Urothelium cell line (cell line): ENCODE measurements around the gene LRCH4.
A peak's percentile ranks its signal among the peaks of the same experiment; 100 is the strongest.

Experiments
- DNase-seq: peaks from one replicate; pipeline ENCODE4 v3.0.0; 2011; ENCODE audit warnings: low spot score, mixed read lengths
- FAIRE-seq: peaks from 2 replicates; lab custom pipeline; 2011; peaks lifted over from hg19 to GRCh38; lab: Jason Lieb, UNC

Gene LRCH4

GRCh38 chr7:100583132-100584053 lies 2.5 kb downstream of the LRCH4 start:
- FAIRE-seq: no peak

DNA sequence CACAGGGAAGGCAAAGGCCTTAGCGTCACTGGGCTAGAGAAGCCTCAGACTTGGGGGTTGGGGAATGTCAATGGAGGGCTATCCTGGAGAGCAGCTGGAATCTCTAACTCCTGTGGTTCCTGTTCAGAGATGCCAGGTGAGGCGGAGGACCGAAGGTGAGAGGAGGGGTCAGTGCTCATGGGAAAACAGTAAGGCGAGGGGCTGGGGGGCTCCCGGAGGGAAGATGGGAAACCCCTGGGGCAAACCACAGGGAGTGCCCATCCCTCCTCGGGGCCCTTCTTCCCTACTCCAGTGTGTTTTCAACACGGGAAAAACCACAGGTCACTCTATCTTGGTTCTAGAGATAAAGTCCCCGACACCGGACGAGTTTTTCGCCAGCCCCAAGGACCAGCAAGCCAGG lies 3.3 kb downstream of the LRCH4 start:
- DNase-seq (no peak), FAIRE-seq (no peak)

More at GRCh38 chr7:100583132-100584053, 2.5 kb downstream of the LRCH4 start:
- peak; percentile 58 for DNase-seq

- FAIRE-seq: no peak
- DNase-seq: no peak
Observed at GRCh38 chr7:100582041-100582579, 3.8 kb downstream of the LRCH4 start.

DNA sequence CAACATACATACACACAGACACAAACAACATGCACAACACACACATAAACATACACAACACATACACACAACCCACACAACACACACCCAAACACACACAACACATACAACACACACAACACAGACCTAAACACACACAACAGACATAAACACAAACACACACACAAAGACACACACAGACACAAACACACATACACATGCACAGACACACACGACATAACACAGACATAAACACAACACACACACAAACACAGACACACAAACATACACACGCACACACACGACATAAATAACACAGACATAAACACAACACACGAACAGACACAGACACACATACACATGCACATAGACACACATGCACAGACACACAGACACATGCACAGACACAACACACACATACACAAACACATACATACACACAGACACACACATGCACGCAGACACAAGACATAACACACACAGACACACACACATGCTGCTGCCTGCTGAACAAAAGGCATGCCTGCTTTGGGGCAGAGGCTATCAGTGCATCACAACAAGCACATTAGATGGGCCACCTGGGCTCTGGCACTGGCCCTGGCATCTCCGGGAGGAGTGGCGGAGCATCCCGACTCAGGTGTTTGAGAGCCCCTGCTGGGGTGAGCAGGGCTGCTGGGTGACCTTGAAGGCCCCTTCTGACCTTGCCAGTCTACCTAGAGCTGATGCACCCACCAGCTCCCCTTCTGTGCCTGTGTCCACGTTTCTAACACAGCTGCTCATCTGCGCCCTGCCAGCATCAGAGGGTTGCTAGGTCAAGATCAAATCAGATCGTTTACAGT lies 5.3 kb downstream of the LRCH4 start:
- DNase-seq (no peak), FAIRE-seq (peak; percentile 100)

DNA sequence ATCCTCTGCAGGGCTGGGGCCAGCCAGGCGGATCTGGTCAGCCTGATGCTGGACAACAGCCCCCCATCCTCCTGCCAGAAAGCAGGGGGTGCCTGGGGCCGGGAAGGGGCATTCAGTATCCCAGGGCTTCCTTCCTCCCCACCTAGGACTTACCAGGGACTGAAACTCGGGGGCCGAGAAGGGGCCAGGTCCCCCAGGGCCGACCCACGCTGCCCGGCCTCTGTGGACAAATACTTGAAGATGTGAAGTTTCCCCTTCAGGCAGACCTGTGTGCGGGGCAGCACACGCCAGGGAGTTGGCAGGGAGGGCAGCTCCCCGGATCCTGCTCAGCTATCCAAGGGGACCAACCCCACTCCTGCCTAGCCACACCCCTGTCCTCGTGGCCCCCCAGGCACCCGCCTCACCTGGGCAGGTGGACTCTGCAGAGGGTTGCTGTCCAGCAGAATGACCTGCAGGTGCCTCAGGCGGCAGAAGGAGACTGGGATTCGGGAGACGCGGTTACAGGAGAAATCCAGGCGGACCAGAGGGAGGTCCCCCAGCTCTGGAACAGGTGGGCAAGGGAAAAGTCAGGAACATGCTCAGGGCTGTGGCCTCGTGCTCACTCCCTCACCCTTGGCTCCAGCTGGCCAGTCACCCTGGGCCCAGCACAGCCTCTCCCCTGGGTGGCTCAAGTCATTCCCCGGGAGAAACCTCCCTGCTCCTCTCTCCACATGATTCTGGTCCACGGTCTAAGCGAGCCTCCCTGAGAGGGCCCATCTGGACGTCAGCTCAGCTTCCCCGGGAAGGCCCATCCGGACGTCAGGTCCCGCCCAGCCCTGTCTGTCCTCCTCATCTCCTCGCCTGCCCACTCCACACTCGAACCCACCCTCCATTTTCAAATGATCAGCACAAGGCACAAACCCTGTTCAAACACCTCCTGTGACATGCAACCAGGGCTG lies 7.4 kb downstream of the LRCH4 start:
- FAIRE-seq (no peak), DNase-seq (no peak)

DNA sequence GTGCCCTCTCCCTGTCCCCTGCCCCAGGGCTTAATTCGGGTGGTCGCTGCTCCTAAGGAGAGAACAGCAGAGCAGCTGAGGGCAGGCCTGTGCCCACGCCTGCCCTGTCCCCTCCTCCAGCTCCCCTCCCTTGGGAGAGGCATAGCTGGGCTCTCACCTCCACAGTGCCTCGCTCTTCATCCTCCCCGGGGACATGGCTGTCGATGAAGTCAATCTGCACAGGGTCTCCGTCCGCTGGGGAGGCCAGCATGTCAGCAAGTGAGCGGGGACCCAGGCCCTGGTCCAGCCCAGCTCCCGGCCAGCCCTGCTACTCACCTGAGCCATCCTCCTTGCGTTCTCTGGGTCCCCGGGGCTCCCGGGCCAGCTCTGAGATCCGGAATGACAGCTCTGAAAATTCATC lies 8.4 kb downstream of the LRCH4 start:
- FAIRE-seq: no peak

DNA sequence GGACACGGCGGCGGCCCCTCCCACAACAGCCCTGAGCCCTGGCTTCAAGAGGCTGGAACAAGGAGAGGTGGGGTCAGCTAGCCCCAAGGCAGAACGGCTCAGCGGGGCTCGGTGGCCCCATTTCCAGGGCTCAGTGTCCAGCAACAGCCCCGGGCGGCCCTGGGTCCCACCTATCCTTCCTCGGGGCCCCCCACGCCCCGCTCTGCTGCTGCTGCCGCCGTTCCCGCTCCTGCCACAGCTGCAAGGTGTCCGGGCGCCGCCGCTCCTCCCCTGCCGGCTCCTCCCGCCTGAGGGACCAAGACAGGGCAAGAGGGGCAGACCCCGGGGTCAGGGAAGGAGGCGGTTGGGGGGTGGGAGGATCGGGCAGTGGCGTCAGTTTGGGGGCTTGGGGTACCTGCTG lies 8.8 kb downstream of the LRCH4 start:
- no peak for FAIRE-seq
- no peak for DNase-seq

More for the DNA sequence above, 8.4 kb downstream of the LRCH4 start:
- DNase-seq: no peak

DNA sequence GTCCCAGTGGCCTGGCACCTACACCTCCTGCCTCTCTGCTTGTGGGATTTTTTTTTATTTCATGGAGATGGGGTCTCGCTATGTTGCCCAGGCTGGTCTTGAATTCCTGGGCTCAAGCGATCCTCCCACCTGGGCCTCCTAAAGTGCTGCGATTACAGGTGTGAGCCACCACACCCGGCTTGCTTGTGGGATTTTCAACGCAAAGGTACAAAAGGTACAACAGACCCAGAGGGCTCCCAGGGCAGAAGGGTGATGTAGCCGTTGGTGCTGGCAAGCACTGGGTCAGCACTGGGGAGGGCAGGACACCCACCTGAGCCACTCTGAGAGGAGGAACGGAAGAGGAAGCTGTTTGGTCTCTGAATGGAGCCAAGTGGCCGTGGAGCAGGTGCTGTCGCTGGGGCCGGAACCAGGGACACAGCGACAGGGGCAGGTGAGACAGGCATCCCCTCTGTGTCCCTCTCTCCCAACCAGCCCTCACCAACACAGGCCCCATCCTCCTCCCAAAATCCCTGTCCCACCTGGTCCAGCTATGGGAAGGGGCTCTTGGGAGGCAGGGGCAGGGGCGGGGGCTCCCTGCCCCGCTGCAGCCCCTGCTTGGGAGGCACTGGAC lies 9.4 kb downstream of the LRCH4 start:
- DNase-seq (no peak), FAIRE-seq (no peak)

DNA sequence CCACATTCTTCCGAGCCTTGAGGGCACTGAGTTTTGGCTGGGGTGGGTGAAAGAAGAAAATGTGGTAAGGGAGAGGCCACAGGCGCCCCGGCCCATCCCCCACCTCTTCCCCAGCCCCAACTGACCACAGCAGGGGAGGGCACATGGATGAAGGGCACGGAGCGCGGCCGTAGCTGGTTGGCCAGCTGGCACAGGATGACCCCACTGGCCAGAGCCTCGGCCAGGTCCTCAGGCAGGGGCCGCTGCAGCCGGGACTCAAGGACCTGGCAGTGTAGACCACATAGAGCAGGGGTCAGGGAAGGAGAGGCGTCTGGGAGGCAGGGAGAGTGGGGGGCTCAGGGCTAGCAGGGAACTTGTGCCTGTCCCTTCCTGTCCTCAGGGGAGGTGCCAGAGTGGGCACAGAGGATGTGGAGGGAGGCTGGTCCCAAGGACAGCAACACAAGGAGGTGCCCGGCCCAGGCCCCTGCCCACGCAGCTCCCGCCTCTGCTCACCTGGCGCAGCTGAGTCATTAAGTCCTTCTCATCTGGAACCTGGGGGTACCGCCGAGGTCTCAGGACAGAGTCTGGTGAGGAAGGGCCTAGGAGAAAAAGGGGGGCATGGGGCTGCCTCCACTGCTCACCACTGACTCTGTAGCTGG lies 10.1 kb downstream of the LRCH4 start:
- FAIRE-seq (no peak), DNase-seq (no peak)

- FAIRE-seq: peak; percentile 94
- DNase-seq: no peak
Observed at GRCh38 chr7:100575206-100575631, 10.7 kb downstream of the LRCH4 start.

- DNase-seq (no peak), FAIRE-seq (no peak)
Observed at GRCh38 chr7:100574362-100575205, 11.3 kb downstream of the LRCH4 start.

DNA sequence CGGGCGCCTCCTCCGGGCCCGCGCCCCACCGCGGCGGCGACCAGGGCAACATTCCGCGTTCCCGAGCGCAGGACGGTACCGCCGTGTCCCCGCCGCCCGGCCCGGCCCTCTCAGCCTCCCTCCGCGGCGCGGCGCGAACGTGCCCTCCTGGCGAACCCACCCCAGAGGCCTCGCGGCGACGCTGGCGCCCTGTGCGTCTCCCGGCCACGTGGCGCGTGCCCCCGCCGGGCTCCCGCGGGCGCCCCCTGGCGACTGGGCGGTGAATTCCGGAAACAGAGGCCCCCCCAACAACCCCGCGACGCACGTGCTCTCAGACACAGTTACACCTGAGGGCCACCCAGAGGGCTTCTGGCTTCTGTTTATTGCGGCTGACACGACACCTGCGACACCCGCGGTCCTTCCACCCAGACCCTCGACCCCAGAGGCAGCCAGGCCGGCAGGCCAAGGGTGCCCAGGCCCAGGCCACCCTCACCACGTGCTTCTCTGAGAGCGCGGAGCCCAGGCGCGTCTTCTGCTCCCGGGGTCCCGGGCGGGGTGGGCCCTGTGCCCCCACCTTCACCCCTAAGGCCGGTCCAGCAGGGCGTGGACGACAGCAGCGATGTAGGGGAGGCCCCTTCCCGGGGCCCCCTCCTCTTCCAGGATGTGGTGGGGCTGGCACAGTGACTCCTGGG lies 12.1 kb downstream of the LRCH4 start, which contains the start of gene SAP25:
TSS of gene SAP25 (minus strand) at position 210 of the 671 bp plus-strand sequence. CDS start at position 52, 158 bp downstream.
- DNase-seq: peak; percentile 55

DNA sequence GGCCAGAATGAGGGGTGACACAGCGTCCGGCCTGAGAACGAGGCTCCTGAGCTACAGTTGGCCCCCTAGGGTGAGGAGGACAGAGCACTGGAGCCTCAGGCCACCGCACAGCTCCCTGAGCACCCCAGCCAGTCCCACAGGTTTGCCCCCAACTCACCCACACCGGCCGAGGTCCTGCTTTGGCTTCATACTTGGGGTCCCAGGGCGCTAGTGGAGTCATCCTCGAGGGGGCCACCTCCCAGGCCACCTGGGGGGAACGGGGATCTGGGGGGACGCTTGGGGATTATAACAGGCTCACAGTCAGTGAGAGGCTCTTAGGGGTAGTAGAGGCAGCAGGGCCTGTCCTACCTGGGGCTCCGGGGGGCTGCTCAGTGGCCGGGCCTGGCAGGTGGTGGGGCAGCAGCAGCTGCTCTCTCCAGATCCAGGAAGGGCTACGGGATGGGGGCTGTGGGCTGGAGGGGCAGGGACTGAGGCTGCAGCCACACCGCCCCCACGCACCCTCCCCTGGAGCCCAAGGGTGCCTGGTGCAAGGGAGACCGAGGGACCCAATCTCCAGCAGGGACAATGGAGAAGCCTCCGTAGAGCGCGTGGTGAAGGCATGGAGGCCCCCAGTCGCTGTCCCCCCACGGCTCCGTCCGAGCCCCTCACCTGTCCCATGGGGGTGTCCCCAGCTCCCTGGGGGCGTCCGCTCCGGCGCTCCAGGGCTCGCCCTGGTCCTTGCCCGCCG lies 12.8 kb downstream of the LRCH4 start:
- DNase-seq (no peak), FAIRE-seq (no peak)

More for the DNA sequence above, 12.1 kb downstream of the LRCH4 start, which contains the start of gene SAP25:
- no peak for FAIRE-seq

DNA sequence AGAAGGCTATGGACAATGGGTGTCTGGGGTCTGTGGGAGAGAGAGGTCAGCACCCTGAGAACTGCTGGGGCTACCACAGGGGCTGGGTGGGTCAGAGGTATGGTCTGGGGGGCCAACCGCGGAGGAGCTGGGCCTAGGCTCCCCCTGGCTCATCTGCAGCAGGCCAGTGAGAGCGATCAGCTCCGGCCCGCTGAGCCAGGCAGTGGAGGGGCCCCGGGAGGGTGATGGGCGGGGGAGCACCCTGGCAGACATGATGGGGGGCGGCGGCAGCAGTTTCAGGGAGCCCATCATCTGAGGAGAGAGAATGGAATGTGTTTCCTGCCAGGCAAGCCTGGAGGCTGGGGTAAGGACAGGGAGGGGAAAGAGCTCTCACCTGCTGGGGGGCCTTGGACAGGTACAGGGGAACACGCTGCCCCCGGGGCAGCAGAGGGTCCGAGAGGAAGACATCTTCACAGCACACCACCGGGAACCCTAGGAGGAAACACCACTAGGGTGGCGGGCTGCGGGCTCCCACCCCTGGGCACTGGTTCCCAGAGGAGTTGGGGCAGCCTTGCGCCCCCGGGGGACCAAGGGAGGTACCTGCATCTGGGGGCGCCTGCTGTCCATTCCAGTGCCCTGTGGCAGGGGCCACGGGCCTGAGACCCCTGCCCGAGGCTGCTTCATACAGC lies 13.5 kb downstream of the LRCH4 start:
- peak; percentile 30 for FAIRE-seq
- no peak for DNase-seq

DNA sequence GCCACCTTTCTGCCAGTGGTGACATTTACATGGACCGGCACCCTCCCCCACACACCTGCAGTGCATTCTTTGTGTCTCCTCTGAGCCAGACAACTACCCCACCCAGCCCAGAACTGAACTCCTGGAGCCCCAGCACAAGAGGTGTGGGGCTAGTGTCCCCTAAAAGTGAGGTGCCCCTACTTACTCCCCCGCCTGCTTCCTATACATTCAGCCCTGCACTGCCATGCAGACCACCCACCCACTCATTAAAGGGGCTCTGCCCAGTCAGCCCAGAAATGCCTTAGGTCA lies 14.2 kb downstream of the LRCH4 start:
- FAIRE-seq (no peak), DNase-seq (no peak)

DNA sequence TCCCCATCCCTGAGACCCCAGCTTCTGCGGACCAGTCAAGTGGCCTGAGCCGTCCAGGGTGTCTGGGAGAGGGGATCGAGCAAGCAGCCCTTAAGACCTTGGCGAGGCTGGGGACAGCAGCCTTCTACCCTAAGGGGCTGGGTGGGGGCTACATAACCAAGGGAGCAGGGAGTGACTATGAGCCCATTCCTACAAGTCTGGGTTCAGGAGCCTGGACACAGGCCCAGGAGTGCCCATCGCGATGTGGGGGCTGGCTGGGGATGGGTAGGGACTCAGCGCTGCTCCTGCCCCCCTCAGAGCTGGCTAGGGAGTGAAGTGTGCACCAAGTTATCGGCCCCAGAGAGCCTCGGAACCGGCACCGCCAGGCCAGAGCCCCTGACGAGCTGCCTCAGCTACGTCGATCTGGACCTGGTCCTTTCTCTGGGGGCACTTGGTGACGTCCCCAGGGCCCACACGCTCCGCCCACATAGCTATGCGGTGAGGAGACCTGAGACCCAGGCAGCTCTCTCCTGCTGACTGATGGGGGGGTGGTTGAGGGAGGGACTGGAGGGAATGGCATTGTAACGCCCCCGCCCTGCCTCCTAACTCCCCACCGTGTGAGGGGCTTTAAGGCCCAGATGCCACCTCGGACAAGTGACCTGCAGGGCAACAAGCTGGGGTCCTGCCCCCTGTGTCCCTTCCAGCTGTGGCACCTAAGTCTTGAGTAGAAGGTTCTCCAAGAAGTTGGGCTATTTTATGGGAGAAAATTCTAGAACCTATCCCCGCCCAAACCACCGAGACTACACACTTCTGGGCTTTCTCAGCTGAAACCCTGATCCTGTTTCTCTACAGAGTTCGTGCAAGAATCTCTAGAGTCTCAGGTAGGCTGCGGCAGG lies 14.7 kb downstream of the LRCH4 start:
- FAIRE-seq (no peak), DNase-seq (peak; percentile 48)
